ENCODE measurements around the gene PLEKHG2. TPM values are rescaled to one million over a fixed set of nuclear protein-coding genes. Genes with fewer than 3 reads are reported as not detected.

Gene PLEKHG2, protein sequence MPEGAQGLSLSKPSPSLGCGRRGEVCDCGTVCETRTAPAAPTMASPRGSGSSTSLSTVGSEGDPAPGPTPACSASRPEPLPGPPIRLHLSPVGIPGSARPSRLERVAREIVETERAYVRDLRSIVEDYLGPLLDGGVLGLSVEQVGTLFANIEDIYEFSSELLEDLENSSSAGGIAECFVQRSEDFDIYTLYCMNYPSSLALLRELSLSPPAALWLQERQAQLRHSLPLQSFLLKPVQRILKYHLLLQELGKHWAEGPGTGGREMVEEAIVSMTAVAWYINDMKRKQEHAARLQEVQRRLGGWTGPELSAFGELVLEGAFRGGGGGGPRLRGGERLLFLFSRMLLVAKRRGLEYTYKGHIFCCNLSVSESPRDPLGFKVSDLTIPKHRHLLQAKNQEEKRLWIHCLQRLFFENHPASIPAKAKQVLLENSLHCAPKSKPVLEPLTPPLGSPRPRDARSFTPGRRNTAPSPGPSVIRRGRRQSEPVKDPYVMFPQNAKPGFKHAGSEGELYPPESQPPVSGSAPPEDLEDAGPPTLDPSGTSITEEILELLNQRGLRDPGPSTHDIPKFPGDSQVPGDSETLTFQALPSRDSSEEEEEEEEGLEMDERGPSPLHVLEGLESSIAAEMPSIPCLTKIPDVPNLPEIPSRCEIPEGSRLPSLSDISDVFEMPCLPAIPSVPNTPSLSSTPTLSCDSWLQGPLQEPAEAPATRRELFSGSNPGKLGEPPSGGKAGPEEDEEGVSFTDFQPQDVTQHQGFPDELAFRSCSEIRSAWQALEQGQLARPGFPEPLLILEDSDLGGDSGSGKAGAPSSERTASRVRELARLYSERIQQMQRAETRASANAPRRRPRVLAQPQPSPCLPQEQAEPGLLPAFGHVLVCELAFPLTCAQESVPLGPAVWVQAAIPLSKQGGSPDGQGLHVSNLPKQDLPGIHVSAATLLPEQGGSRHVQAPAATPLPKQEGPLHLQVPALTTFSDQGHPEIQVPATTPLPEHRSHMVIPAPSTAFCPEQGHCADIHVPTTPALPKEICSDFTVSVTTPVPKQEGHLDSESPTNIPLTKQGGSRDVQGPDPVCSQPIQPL (N-terminal part only)
- 100 to 1,000 TPM; 119 to 129 TPM for total RNA-seq
- total RNA-seq: 29.7 to 147 reads per million in 2 donors

DNA sequence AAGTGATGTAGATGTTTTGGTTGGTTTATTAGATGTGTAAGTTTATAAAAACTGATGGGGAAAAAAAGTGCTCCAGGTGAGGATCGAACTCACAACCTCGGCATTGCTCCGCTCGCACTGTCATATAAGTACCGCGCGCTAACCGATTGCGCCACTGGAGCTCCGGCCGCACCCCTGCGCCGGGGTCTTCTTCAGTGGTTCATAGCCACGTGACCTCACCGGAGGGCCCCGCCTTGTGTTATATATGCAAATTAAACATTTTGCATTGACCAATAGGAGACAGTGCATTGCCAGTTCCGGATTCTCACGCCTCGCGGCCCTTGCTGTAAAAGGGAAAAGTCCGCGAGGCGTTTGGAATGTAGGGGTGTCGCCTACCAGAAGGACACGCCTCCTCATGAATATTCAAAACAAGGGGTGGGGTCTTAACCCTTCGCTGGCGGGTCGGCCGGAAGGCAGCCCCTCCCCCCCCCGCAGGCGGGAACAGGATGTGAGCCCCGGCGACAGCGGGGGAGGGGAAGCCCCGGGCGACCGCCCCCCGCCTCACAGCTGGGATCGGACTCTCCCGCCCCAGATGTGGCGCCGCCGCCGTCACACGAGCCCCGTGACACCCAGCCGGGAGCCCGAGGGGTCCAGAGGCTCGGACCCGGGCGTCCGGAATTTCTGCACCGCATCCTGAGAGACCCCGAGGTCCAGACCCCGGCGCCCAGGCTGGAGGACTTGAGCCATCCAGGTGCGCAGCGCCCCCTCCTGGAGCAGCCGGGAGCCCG lies at the start of gene PLEKHG2:
TSS of gene PLEKHG2 (plus strand) at position 570 of the 767 bp plus-strand sequence. CDS start 1,418 bp downstream, outside the sequence.
- DNase-seq (peak; percentile 90 to 96 (median 92)), ATAC-seq (peak; percentile 68)
- H3K27ac Mint-ChIP-seq: peak within 1 kb of the TSS; percentile 99
- peak within 1 kb of the TSS; percentile 94 for H3K4me3 Mint-ChIP-seq
- H3K27me3 Mint-ChIP-seq: no peaks in the 10 kb centered on the region
- H3K36me3 Mint-ChIP-seq (ENCODE audit: low read depth): peaks cover 19% of the 10 kb centered on the region
- H3K4me1 Mint-ChIP-seq: peaks cover 50% of the 10 kb centered on the region
- no peaks in the 10 kb centered on the region for H3K9me3 ChIP-seq (ENCODE audit: control insufficient read depth, low read length, poor library complexity, severe bottlenecking)

DNA sequence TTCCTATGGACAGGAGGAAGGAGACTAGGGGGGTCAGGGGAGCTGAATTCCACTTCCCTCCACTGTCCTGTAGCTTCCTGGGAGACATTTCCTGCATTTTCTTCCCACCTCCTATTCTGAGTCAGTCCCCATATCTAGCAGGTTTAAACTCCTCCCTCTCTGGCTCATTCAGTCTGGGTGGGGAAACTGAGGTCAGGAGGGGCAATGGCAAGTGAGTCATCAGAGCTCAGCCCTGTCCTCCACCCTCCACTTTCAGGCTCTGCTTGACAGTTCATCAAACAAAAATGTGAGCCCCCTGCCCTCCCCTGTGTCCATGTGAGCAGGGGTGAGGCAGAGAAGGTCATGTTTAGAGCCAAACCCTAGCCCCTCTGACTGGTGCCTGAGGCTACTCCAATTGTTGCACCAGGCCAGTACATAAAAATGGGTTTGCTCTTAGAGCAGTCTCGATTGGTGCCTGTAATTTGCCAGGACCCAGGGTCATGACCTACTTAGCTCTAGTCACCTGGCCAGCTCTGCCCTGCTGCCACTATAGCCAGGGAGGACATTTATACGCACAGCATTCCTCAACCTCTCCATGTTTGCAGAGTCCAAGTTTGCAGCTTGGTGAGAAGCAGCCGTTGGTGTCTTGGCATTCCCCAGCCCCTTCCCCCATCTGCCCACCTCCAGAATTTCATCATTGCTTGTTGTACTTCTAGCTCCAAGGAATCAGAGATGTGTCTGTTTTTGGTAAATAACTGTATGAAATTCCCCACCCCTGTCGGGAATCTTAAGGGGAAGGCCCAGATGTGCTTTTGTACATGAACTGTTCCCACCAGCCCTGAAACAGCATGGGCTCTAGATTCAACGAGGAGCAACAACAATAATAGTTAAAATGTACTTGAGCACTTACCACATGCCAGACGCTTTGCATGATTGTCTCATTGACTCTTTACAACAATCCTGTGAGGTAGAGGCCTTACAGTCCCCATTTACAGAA lies 49.5 kb upstream of the PLEKHG2 start:
- H3K4me3 Mint-ChIP-seq: no peak overlapping the region
- no peak for DNase-seq
- peak overlapping the region; percentile 47 for H3K27ac Mint-ChIP-seq
- H3K27me3 Mint-ChIP-seq: no peaks in the 10 kb centered on the region
- peak; percentile 28 for ATAC-seq
- H3K4me1 Mint-ChIP-seq: peaks cover 7% of the 10 kb centered on the region
- H3K36me3 Mint-ChIP-seq (ENCODE audit: low read depth): no peaks in the 10 kb centered on the region
- H3K9me3 ChIP-seq (ENCODE audit: control insufficient read depth, low read length, poor library complexity, severe bottlenecking): no peaks in the 10 kb centered on the region

DNA sequence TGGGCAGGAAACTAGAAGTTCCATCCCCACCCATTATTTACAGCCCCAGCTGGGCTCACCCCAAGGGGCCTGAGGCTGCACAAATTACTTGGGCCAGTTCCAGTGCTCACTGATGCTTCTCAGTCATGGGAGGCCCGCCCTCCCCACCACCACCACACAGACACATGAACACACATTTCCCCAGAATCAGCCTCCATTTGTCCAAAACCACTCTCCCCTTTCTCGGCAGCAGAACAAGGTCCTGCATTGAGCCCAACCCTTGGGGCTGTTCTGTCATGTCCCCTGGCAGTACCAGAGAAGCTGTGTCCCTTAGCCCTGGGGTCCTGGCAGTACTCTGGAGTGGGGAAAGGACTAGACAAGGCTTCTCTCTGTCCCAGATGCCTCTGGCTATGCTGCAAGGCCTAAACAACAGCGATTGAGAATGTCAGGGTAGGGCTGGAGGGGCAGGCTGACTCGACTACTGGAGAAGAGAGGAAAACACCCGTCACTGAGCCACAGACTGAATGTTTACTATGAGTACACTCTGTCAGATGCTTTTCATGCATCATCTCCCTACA lies 48.5 kb upstream of the PLEKHG2 start:
- no peaks in the 10 kb centered on the region for H3K9me3 ChIP-seq (ENCODE audit: control insufficient read depth, low read length, poor library complexity, severe bottlenecking)
- Mint-ChIP-seq H3K4me3 (no peak overlapping the region), H3K36me3 (ENCODE audit: low read depth) (no peaks in the 10 kb centered on the region), H3K4me1 (peaks cover 9% of the 10 kb centered on the region), H3K27ac (peak overlapping the region; percentile 47), H3K27me3 (no peaks in the 10 kb centered on the region)
- DNase-seq (no peak), ATAC-seq (peak; percentile 18)

DNA sequence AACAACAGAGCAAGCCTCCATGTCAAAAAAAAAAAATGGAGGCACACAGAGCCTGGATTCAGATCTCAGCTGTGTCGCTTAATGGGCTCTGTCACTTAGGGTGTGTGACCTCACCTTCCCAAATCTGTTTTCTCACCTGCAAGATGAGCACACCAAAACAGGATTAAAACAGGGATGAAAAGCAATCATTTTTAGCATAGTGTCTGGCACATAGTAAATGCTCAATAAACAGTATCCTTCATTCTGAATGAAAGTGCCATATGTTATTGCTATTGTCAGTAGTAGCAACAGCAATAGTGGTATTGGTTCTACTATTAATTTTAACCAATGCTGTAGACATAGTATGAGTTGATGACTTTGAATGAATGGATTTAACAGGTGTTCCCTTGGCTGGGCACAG lies 46.9 kb upstream of the PLEKHG2 start:
- ATAC-seq: no peak
- no peaks in the 10 kb centered on the region for H3K9me3 ChIP-seq (ENCODE audit: control insufficient read depth, low read length, poor library complexity, severe bottlenecking)
- peaks cover 9% of the 10 kb centered on the region for H3K4me1 Mint-ChIP-seq
- no peak overlapping the region for H3K27ac Mint-ChIP-seq
- peaks cover 1% of the 10 kb centered on the region for H3K36me3 Mint-ChIP-seq (ENCODE audit: low read depth)
- DNase-seq: no peak
- no peaks in the 10 kb centered on the region for H3K27me3 Mint-ChIP-seq
- no peak overlapping the region for H3K4me3 Mint-ChIP-seq

DNA sequence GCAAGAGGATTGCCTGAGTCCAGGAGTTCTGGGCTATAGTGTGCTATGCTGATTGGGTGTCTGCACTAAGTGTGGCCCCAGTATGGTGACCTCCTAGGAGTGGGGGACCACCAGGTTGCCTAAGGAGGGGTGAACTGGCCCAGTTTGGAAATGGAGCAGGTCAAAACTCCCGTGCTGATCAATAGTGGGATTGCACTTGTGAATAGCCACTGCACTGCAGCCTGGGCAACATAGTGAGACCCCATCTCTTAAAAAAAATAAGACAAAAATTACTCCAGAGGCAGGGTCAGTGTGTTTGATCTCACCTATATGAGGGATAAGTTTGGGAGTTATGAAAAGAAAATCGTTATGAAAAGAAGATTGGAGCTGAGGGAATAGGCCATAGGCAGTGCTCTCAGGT lies 43.3 kb upstream of the PLEKHG2 start:
- H3K4me1 Mint-ChIP-seq: peaks cover 9% of the 10 kb centered on the region
- no peaks in the 10 kb centered on the region for H3K27me3 Mint-ChIP-seq
- ATAC-seq: no peak
- no peak for DNase-seq
- H3K9me3 ChIP-seq (ENCODE audit: control insufficient read depth, low read length, poor library complexity, severe bottlenecking): no peaks in the 10 kb centered on the region
- H3K4me3 Mint-ChIP-seq: no peak overlapping the region
- no peak overlapping the region for H3K27ac Mint-ChIP-seq
- H3K36me3 Mint-ChIP-seq (ENCODE audit: low read depth): peaks cover 5% of the 10 kb centered on the region

DNA sequence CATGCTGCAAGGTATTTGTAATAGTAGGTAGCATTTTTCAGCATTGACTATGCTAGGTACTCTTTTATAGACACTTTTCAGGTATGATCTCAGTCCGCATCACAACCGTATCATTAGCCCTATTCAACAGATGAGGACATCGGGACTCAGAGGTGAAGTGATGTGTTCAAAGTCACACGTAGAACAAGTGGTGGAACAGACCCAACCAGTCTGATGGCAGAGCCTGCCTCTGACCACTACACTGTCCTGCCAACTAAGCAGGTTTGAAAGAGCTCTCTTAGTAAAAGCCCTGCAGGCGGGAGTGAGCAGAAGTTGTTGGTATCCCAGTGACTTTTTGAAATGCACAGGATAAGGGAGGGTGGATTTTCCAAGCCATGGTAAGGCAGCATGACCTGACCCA lies 41.7 kb upstream of the PLEKHG2 start:
- Mint-ChIP-seq H3K4me1 (peaks cover 9% of the 10 kb centered on the region), H3K36me3 (ENCODE audit: low read depth) (peaks cover 10% of the 10 kb centered on the region)

DNA sequence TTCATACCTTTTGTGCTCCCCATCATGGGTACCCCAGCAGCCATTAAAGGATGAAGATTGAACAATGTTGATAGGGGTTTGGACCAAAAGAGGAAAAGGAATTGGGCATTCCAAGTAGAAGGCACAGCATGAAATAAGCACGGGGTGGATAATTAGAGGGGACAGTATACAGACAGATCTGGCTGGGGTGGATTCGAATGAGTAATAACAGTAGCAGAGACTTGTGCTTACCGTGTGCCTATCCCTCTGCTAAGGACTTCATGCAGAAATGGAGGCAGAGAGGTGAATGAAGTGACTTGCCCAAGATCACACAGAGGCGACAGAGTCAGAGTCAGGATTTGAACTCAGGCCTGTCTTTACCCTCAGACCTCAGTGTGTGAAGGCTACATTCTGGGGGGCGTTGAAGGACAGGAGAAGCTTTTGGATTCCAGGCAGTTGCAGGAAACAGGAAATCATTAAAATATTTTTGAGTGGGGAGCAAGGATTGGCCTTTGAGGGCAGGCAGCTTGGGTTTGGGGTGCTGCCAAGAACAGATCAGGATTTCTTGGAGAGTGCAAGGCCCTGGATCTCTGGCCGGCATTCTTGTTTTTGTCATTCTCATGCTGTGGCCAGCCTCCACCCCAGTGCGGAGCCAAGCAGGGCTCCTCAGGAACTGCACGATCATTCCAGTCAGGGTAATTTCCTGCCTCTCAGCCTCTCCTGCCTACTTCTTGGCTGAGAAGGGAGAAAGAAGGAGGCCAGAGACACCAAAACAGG lies 40.2 kb upstream of the PLEKHG2 start:
- H3K9me3 ChIP-seq (ENCODE audit: control insufficient read depth, low read length, poor library complexity, severe bottlenecking): no peaks in the 10 kb centered on the region
- ATAC-seq (no peak), DNase-seq (no peak)
- peak overlapping the region; percentile 56 for H3K4me3 Mint-ChIP-seq
- peak overlapping the region; percentile 53 for H3K27ac Mint-ChIP-seq
- H3K36me3 Mint-ChIP-seq (ENCODE audit: low read depth): peaks cover 15% of the 10 kb centered on the region
- H3K4me1 Mint-ChIP-seq: peaks cover 12% of the 10 kb centered on the region
- H3K27me3 Mint-ChIP-seq: no peaks in the 10 kb centered on the region

More for the DNA sequence above, 41.7 kb upstream of the PLEKHG2 start:
- ATAC-seq: no peak
- H3K4me3 Mint-ChIP-seq: no peak overlapping the region
- H3K27me3 Mint-ChIP-seq: no peaks in the 10 kb centered on the region
- DNase-seq: no peak
- H3K27ac Mint-ChIP-seq: no peak overlapping the region
- no peaks in the 10 kb centered on the region for H3K9me3 ChIP-seq (ENCODE audit: control insufficient read depth, low read length, poor library complexity, severe bottlenecking)

DNA sequence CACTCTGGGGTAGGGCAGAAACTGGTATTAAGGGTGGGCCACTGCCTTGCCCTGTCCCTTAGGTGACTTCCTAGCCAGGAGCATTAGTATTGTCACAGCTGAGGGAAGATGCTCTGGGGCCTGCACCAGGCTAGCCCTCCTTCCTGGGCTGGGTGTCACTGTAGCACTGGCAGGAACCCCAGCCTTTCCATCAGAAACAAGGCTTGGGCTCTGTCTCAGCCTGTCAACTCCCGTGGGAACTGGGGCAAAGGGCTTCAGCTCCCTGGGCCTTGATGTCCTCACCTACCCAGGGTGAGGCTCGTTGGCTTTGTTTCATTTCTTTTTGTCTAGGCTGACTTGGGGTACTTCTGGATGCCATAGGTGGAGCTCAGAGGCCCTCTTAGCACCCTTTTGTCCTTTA lies 39.5 kb upstream of the PLEKHG2 start:
- Mint-ChIP-seq H3K27ac (peak overlapping the region; percentile 53), H3K4me1 (peaks cover 12% of the 10 kb centered on the region), H3K4me3 (no peak overlapping the region), H3K36me3 (ENCODE audit: low read depth) (peaks cover 19% of the 10 kb centered on the region), H3K27me3 (no peaks in the 10 kb centered on the region)
- DNase-seq (no peak), ATAC-seq (no peak)
- no peaks in the 10 kb centered on the region for H3K9me3 ChIP-seq (ENCODE audit: control insufficient read depth, low read length, poor library complexity, severe bottlenecking)

DNA sequence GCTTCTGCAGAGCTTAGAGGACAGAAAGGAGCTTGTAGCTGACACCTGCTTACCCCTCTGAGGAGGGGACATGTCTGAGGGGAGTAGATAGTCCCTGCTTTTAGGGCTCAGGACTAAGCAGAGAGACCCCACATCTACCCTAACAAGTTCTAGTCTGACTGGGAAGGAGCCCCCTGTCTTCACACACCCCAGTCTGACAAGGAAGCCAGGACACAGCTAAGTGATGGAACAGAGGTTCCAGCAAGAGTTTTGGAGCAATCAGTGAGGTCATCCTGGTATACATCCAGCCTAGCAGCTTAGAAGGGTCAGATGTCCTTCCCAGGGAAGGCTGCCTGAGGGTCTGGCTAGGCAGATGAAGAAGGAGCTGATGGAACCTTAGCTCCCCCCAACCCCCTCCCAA lies 36.5 kb upstream of the PLEKHG2 start:
- no peak for ATAC-seq
- Mint-ChIP-seq H3K36me3 (ENCODE audit: low read depth) (peaks cover 21% of the 10 kb centered on the region), H3K4me1 (peaks cover 10% of the 10 kb centered on the region), H3K27me3 (no peaks in the 10 kb centered on the region), H3K27ac (peak overlapping the region; percentile 67), H3K4me3 (no peak overlapping the region)
- no peak for DNase-seq
- H3K9me3 ChIP-seq (ENCODE audit: control insufficient read depth, low read length, poor library complexity, severe bottlenecking): no peaks in the 10 kb centered on the region

DNA sequence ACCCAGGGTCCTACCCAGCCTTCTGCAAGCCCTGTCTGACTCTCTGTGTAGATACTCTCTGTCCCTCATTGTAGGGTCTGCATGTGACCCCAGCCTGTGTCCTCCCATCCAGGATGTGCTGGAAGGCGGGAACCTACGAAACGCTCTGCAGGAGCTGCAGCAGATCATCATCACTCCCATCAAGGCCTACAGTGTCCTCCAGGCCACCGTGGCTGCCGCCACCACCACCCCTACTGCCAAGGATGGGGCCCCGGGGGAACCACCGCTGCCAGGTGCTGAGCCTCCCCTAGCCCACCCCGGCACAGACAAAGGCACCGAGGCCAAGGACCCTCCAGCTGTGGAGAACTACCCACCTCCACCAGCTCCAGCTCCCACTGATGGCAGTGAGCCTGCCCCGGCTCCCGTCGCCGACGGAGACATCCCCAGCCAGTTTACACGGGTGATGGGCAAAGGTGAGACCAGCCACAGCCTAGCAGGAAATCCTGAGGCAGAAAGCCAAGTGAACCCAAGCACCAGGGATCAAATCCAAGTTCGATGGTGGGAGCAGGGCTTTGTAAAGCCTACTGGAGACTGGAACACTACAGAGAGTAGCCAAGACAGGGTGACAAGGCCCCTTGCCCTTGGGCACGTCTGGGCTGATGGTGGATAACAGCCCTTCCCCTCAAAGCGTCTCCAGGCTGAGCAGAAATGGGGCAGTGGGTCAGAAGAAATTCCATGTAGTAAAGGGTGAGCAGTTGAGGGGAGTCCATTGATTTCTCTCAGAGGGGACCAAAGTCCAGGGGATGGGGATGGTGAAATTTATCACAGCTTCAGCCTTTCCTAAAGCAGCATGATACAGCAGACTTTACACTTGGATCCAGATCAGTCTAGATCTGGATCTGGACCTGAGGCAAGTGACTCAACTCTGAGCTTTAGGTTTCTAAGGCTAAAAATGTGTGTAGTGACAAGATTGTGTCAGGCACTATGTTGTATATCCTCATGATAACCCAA lies 34.8 kb upstream of the PLEKHG2 start:
- DNase-seq (no peak), ATAC-seq (no peak)
- Mint-ChIP-seq H3K36me3 (ENCODE audit: low read depth) (peaks cover 27% of the 10 kb centered on the region), H3K27ac (no peak overlapping the region), H3K4me3 (peak overlapping the region; percentile 7), H3K4me1 (peaks cover 8% of the 10 kb centered on the region), H3K27me3 (no peaks in the 10 kb centered on the region)
- no peaks in the 10 kb centered on the region for H3K9me3 ChIP-seq (ENCODE audit: control insufficient read depth, low read length, poor library complexity, severe bottlenecking)

Data from T-helper 17 cell (primary cell).